Hepatocyte (in vitro differentiated cells): Measurements from ENCODE around the gene PXDN.

ENCODE experiments used
- CTCF ChIP-seq: fragments of 200-600 bp; sonication (generic); IDR thresholded peaks from 2 replicates; pipeline ENCODE4 v1.5.1; 2016; ENCODE audit warnings: antibody characterized with exemption, mild to moderate bottlenecking; ENCODE audit not compliant: poor library complexity
- EZH2 ChIP-seq: fragments of 200-600 bp; sonication (generic); IDR thresholded peaks from 2 replicates; pipeline ENCODE4 v1.6.1; 2016; ENCODE audit warnings: antibody characterized with exemption, mild to moderate bottlenecking, borderline replicate concordance

- TF ChIP-seq CTCF, result no peak
- TF ChIP-seq EZH2, result no peak
Measured at GRCh38 chr2:1791006-1791605, 46.8 kb upstream of the PXDN start.
